Endothelial cell of umbilical vein (primary cell): Measurements from ENCODE around the gene SYNE1. TPM values are rescaled to one million over a fixed set of nuclear protein-coding genes. Genes with fewer than 3 reads are reported as not detected.

Experiments used
- BruUV-seq: library from RNA; stranded (reverse); fragments of 400-500 nt; replicated peaks from 2 replicates; lab custom pipeline; 2021; lab: Mats Ljungman, UMichigan
- CTCF ChIA-PET: fragments of 300-600, 350-600 bp; sonication (Branson Sonifier 250); formaldehyde crosslinking; loops from one replicate; lab custom pipeline; 2021; ENCODE audit warnings: antibody characterized with exemption, inconsistent platforms; lab: Charles Lee
- POLR2A ChIA-PET: fragments of 300-600, 350-600 bp; sonication (Branson Sonifier 250); formaldehyde crosslinking; loops from one replicate; lab custom pipeline; 2021; ENCODE audit warnings: antibody characterized with exemption, inconsistent platforms; lab: Charles Lee
- DNase-seq: peaks from one replicate; pipeline ENCODE4 v3.0.0-alpha.2; 2011; ENCODE audit warnings: low read depth, low spot score
- FAIRE-seq: peaks from 2 replicates; lab custom pipeline; 2011; peaks lifted over from hg19 to GRCh38; lab: Jason Lieb, UNC
- H2AFZ ChIP-seq: 2 replicates; pipeline ENCODE4 v1.6.0; 2012; ENCODE audit warnings: low read depth, low read length, control low read depth, inconsistent platforms
- H3K27ac ChIP-seq: 2 replicates; pipeline ENCODE4 v1.5.1; 2011; ENCODE audit warnings: low read depth, mild to moderate bottlenecking, control low read depth, low read length, moderate library complexity; ENCODE audit not compliant: insufficient read depth
- H3K27me3 ChIP-seq, 2 experiments: 2 replicates each; pipeline versions ENCODE4 v1.6.0 to v1.6.1; 2011; ENCODE audit warnings: low read length in 2 of 2, mixed read lengths in 1 of 2; ENCODE audit not compliant: control insufficient read depth in 2 of 2, insufficient read depth in 2 of 2
- H3K36me3 ChIP-seq, 2 experiments: 2 replicates in 1 of 2; 3 replicates in 1 of 2; pipeline ENCODE4 v1.5.1; 2011; ENCODE audit warnings: low read length in 2 of 2, mild to moderate bottlenecking in 1 of 2, moderate library complexity in 1 of 2; ENCODE audit not compliant: control insufficient read depth in 2 of 2, insufficient read depth in 2 of 2; ENCODE audit errors: extremely low read depth in 1 of 2
- H3K4me1 ChIP-seq: 3 replicates; pipeline ENCODE4 v1.5.1; 2011; ENCODE audit warnings: mild to moderate bottlenecking, low read length; ENCODE audit not compliant: control insufficient read depth, insufficient read depth; ENCODE audit errors: extremely low read depth
- H3K4me2 ChIP-seq: 2 replicates; pipeline ENCODE4 v1.6.1; 2011; ENCODE audit warnings: low read length, control low read depth, mixed read lengths; ENCODE audit not compliant: insufficient read depth
- H3K4me3 ChIP-seq, 3 experiments: fragments of 200-600 bp in 1 of 3; sonication (generic), shearing (Covaris generic) in 1 of 3; replicated peaks in 1 of 3; 2 replicates each; pipeline ENCODE4 v1.5.1; 2011 to 2016; ENCODE audit warnings: control low read depth in 3 of 3, low read length in 3 of 3, mild to moderate bottlenecking in 2 of 3, inconsistent platforms in 1 of 3, low read depth in 1 of 3, moderate library complexity in 1 of 3; ENCODE audit not compliant: insufficient read depth in 1 of 3
- H3K79me2 ChIP-seq: 2 replicates; pipeline ENCODE4 v1.6.0; 2012; ENCODE audit warnings: low read length, inconsistent platforms; ENCODE audit not compliant: control insufficient read depth, insufficient read depth
- H3K9ac ChIP-seq: replicated peaks from 2 replicates; pipeline ENCODE3; 2011; ENCODE audit warnings: low read length, control low read depth; ENCODE audit not compliant: insufficient read depth; ENCODE audit errors: extremely low read depth
- H3K9me1 ChIP-seq: replicated peaks from 3 replicates; pipeline ENCODE4 v1.6.0; 2011; ENCODE audit warnings: mild to moderate bottlenecking, low read length; ENCODE audit not compliant: control insufficient read depth, insufficient read depth; ENCODE audit errors: extremely low read depth
- H3K9me3 ChIP-seq: replicated peaks from 2 replicates; pipeline ENCODE4 v1.5.1; 2012; ENCODE audit warnings: low read length, inconsistent platforms; ENCODE audit not compliant: control insufficient read depth, insufficient read depth
- H4K20me1 ChIP-seq: replicated peaks from 2 replicates; pipeline ENCODE3; 2011; ENCODE audit warnings: mild to moderate bottlenecking, low read length; ENCODE audit not compliant: control insufficient read depth, insufficient read depth; ENCODE audit errors: extremely low read depth
- EZH2 ChIP-seq: IDR thresholded peaks from 2 replicates; pipeline ENCODE4 v1.6.1; 2012; ENCODE audit warnings: borderline replicate concordance, low read depth, mild to moderate bottlenecking, moderate library complexity, low read length, inconsistent platforms; ENCODE audit not compliant: severe bottlenecking
- FOS ChIP-seq: IDR thresholded peaks from 2 replicates; pipeline ENCODE4 v1.6.1; 2011; ENCODE audit warnings: mild to moderate bottlenecking, low read length, moderate library complexity, borderline replicate concordance; ENCODE audit not compliant: insufficient read depth
- GATA2 ChIP-seq: IDR thresholded peaks from 2 replicates; pipeline ENCODE4 v1.7.0; 2011; ENCODE audit warnings: low read depth, mild to moderate bottlenecking, moderate library complexity, mixed read lengths, low read length; ENCODE audit not compliant: insufficient read length, insufficient read depth
- JUN ChIP-seq: IDR thresholded peaks from 2 replicates; pipeline ENCODE4 v1.6.1; 2011; ENCODE audit warnings: borderline replicate concordance, low read depth; ENCODE audit not compliant: insufficient read length, insufficient read depth
- MYC ChIP-seq: IDR thresholded peaks from one replicate; pipeline ENCODE4 v1.6.1; 2011; ENCODE audit warnings: mild to moderate bottlenecking, low read depth, low read length
- POLR2A ChIP-seq: IDR thresholded peaks from 2 replicates; pipeline ENCODE4 v1.6.1; 2012; ENCODE audit warnings: low read depth, mild to moderate bottlenecking, control low read depth, low read length
- POLR2AphosphoS5 ChIP-seq: IDR thresholded peaks from 2 replicates; pipeline ENCODE4 v1.6.1; 2012; ENCODE audit warnings: low read depth, mild to moderate bottlenecking, control low read depth, low read length, moderate library complexity; ENCODE audit not compliant: insufficient read depth
- dilution Hi-C: fragments of 300-500 bp; cut with MboI; formaldehyde crosslinking; loops from one replicate; pipeline ENCODE4 v1.15.0; 2019; ENCODE audit warnings: low sequenced_read_pairs; ENCODE audit not compliant: extremely low pct_ligation_motif_present
- intact Hi-C: fragments of 100-400 bp; cut with micrococcal nuclease; formaldehyde crosslinking; loops from one replicate; pipeline ENCODE4 v1.10.0; 2022
- polyA plus RNA-seq, 4 experiments: library from polyadenylated mRNA; depleted of rRNA in 3 of 4; stranded (reverse) in 3 of 4; unstranded in 1 of 4; fragments of >200 nt; gene quantifications; 2 replicates each; pipeline versions ENCODE4 v1.2.1 to v1.2.3, GENCODE V29; 2011 to 2012; ENCODE audit warnings: missing spikeins in 1 of 4
- total RNA-seq: library from RNA; stranded (reverse); gene quantifications from 2 replicates; pipeline ENCODE4 v1.2.3, GENCODE V29; 2021
- TF ChIP-seq, protein P1 (sequence below): IDR thresholded peaks from 2 replicates; pipeline ENCODE4 v1.6.1; 2011; ENCODE audit not compliant: insufficient read depth, insufficient read length
- TF ChIP-seq, protein P2 (sequence below), 2 donors: IDR thresholded peaks; 1 replicate in 1 of 2; 2 replicates in 1 of 2; pipeline ENCODE4 v1.5.1; 2011; ENCODE audit warnings: low read length in 2 of 2, mild to moderate bottlenecking in 2 of 2, moderate library complexity in 2 of 2, control low read depth in 1 of 2, inconsistent platforms in 1 of 2, low read depth in 1 of 2; ENCODE audit not compliant: insufficient read depth in 1 of 2; ENCODE audit errors: extremely low read depth in 1 of 2

SYNE1 gene
- total and polyA plus RNA-seq, 2 donors (not counting 3 experiments of a cell fraction or from before 2014, with no cell fraction given), result 26.5 to 52.3 TPM

DNA sequence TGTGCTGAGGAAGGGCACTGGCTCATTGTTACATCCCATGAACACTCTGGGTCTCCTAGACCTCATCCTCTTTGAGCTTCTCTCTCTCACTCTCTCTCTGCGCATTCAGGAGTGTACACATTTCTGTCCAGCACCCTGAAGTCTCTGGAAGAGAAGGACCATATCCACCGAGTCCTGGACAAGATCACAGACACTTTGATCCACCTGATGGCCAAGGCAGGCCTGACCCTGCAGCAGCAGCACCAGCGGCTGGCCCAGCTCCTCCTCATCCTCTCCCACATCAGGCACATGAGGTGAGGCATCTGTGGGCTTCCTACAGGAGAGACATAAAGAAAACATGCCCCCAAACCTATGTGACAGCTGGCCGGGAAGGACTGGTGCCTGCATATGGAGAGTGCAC, 542.9 kb downstream of the SYNE1 start:
- Histone ChIP-seq H3K27ac (peak overlapping the region; percentile 74), H3K4me3 (no peak overlapping the region), H3K4me1 (peaks cover 38% of the 10 kb centered on the region), H3K79me2 (no peaks in the 10 kb centered on the region), H3K4me2 (no peak overlapping the region), H3K9me1 (no peaks in the 10 kb centered on the region), H3K9ac (no peak overlapping the region), H3K9me3 (no peaks in the 10 kb centered on the region), H3K27me3 (no peaks in the 10 kb centered on the region), H2AFZ (no peak overlapping the region), H3K36me3 (no peaks in the 10 kb centered on the region), H4K20me1 (no peaks in the 10 kb centered on the region)
- intact Hi-C loops (no loop called here), dilution Hi-C loops (no loop called here)
- no peak for FAIRE-seq
- POLR2A ChIA-PET, result no interaction called here
- no TSS peak for BruUV-seq
- DNase-seq, result no peak
- TF ChIP-seq POLR2A, result no peak
- TF ChIP-seq GATA2, result no peak
- TF ChIP-seq FOS, result no peak
- TF ChIP-seq POLR2AphosphoS5, result no peak
- no peak for TF ChIP-seq EZH2
- TF ChIP-seq, protein P1, sequence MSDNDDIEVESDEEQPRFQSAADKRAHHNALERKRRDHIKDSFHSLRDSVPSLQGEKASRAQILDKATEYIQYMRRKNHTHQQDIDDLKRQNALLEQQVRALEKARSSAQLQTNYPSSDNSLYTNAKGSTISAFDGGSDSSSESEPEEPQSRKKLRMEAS, result no peak
- no peak for TF ChIP-seq JUN
- TF ChIP-seq, protein P2, sequence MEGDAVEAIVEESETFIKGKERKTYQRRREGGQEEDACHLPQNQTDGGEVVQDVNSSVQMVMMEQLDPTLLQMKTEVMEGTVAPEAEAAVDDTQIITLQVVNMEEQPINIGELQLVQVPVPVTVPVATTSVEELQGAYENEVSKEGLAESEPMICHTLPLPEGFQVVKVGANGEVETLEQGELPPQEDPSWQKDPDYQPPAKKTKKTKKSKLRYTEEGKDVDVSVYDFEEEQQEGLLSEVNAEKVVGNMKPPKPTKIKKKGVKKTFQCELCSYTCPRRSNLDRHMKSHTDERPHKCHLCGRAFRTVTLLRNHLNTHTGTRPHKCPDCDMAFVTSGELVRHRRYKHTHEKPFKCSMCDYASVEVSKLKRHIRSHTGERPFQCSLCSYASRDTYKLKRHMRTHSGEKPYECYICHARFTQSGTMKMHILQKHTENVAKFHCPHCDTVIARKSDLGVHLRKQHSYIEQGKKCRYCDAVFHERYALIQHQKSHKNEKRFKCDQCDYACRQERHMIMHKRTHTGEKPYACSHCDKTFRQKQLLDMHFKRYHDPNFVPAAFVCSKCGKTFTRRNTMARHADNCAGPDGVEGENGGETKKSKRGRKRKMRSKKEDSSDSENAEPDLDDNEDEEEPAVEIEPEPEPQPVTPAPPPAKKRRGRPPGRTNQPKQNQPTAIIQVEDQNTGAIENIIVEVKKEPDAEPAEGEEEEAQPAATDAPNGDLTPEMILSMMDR (IDR thresholded peaks at IDR 0.05; ENCODE audit: extremely low read depth in 1 of 2, insufficient read depth in 1 of 2, low read depth in 1 of 2, low read length in 2 of 2), result no peak
- TF ChIP-seq MYC, result no peak
- CTCF ChIA-PET, result interaction anchor here (0.8 kb wide), 1 partner anchor 30 kb away, joined by 3 read pairs; no protein-coding TSS in a partner anchor
